ENCODE results near the gene GFOD2.

GFOD2 gene

GRCh38 chr16:67660564-67661028 is 58.5 kb downstream of the GFOD2 start, which contains the start of gene PARD6A:
PARD6A (plus strand) TSS chr16:67660960; CDS start chr16:67661039, 79 bp downstream.
- peak; percentile 75 to 86 for DNase-seq (ENCODE audit: low read depth in 2 of 2, low spot score in 1 of 2)

GRCh38 chr16:67659675-67660563 is 59.2 kb downstream of the GFOD2 start, which contains the start of gene ACD:
ACD (minus strand) TSS chr16:67660260; CDS start chr16:67660220, 40 bp downstream.
- peak; percentile 76 to 85 for DNase-seq (ENCODE audit: low read depth in 2 of 2, low spot score in 1 of 2)

- no peak for DNase-seq (ENCODE audit: low read depth in 2 of 2, low spot score in 1 of 2)
These were observed 60.1 kb downstream of the GFOD2 start for GRCh38 chr16:67658849-67659674.

- no peak for DNase-seq (ENCODE audit: low read depth in 2 of 2, low spot score in 1 of 2)
These were observed 61.2 kb downstream of the GFOD2 start for GRCh38 chr16:67657751-67658518.

GRCh38 chr16:67657017-67657608 is 62.0 kb downstream of the GFOD2 start:
- no peak for DNase-seq (ENCODE audit: low read depth in 2 of 2, low spot score in 1 of 2)

- DNase-seq (ENCODE audit: low read depth in 2 of 2, low spot score in 1 of 2) = no peak
These were observed 62.6 kb downstream of the GFOD2 start for GRCh38 chr16:67656344-67657016.

GRCh38 chr16:67655363-67655762 is 63.8 kb downstream of the GFOD2 start:
- DNase-seq (ENCODE audit: low read depth in 2 of 2, low spot score in 1 of 2) = no peak

- no peak for DNase-seq (ENCODE audit: low read depth in 2 of 2, low spot score in 1 of 2)
These were observed 64.7 kb downstream of the GFOD2 start for GRCh38 chr16:67654403-67654911.

GRCh38 chr16:67653789-67654402 is 65.2 kb downstream of the GFOD2 start:
- no peak for DNase-seq (ENCODE audit: low read depth in 2 of 2, low spot score in 1 of 2)

GRCh38 chr16:67653128-67653788 is 65.9 kb downstream of the GFOD2 start:
- DNase-seq (ENCODE audit: low read depth in 2 of 2, low spot score in 1 of 2) = no peak

GRCh38 chr16:67652578-67653127 is 66.5 kb downstream of the GFOD2 start:
- no peak for DNase-seq (ENCODE audit: low read depth in 2 of 2, low spot score in 1 of 2)

- no peak for DNase-seq (ENCODE audit: low read depth in 2 of 2, low spot score in 1 of 2)
These were observed 67.3 kb downstream of the GFOD2 start for GRCh38 chr16:67651847-67652246.

GRCh38 chr16:67651039-67651438 is 68.1 kb downstream of the GFOD2 start:
- DNase-seq (ENCODE audit: low read depth in 2 of 2, low spot score in 1 of 2) = no peak

- DNase-seq (ENCODE audit: low read depth in 2 of 2, low spot score in 1 of 2) = no peak
These were observed 69.1 kb downstream of the GFOD2 start for GRCh38 chr16:67650023-67650422.

- no peak for DNase-seq (ENCODE audit: low read depth in 2 of 2, low spot score in 1 of 2)
These were observed 69.6 kb downstream of the GFOD2 start for GRCh38 chr16:67649494-67649931.

- no peak for DNase-seq (ENCODE audit: low read depth in 2 of 2, low spot score in 1 of 2)
These were observed 70.2 kb downstream of the GFOD2 start for GRCh38 chr16:67648764-67649407.

GRCh38 chr16:67648088-67648763 is 70.9 kb downstream of the GFOD2 start:
- DNase-seq (ENCODE audit: low read depth in 2 of 2, low spot score in 1 of 2) = no peak

Data from stimulated activated CD8-positive, alpha-beta memory T cell treated with anti-CD3 and anti-CD28 coated beads, Interleukin-4, amount 100 ng/mL, for 1 hour (primary cell).